ENCODE results near the gene PACRG.

PACRG gene

DNA sequence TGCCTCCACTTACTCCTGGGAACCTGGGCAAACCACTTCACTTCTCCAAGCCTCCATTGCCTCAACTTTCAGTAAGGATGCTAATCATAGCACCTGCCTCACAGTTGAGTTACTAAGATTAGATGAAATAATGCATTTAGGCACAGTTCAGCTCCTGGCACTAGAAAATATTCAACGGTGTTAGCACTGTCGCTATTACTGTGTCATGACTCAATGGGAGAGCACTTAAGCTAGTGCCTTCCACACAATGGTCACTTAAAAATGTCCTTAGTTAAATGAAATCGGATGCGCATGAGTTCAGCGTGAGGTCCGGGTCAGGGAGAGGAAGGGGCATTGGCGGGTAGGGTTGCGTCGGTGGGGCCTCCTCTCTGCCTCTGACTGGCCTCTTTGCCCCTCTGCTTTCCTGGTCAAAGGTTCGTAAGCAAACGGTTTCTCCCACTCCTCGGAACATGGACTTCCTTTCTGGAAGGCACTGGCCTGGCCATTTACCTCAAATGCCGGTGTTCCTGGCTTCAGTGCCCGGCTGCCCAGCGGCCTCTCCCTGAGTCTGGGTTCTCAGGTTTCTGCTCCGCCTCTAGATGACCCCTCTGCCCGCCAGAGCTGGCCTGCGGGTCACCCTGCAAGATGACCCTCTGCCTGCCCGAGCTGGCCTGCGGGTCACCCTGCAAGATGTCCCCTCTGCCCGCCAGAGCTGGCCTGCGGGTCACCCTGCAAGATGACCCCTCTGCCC, 562.9 kb downstream of the PACRG start:
- no peak for DNase-seq
- no peak overlapping the region for H3K23ac ChIP-seq (ENCODE audit: low read length in 2 of 2)
- no peak overlapping the region for H3K18ac ChIP-seq (ENCODE audit: low read depth in 1 of 2, low read length in 2 of 2)
- no peak overlapping the region for H3K4me2 ChIP-seq (ENCODE audit: low read length, poor library complexity, severe bottlenecking)
- H2AK5ac ChIP-seq (ENCODE audit: low read length, severe bottlenecking), result no peak overlapping the region
- H2BK15ac ChIP-seq (ENCODE audit: low read depth, poor library complexity, severe bottlenecking), result no peak overlapping the region
- no peaks in the 10 kb centered on the region for H3K36me3 ChIP-seq (ENCODE audit: control insufficient read depth in 1 of 2, insufficient read depth in 2 of 2, low read depth in 1 of 2, low read length in 2 of 2)
- no peak overlapping the region for H4K91ac ChIP-seq (ENCODE audit: low read length)
- H3K79me1 ChIP-seq (replicated peaks; ENCODE audit: low read length, poor library complexity, severe bottlenecking), result no peaks in the 10 kb centered on the region
- H3K27me3 ChIP-seq (ENCODE audit: control insufficient read depth in 1 of 2, insufficient read depth in 1 of 2, low read length in 2 of 2), result no peaks in the 10 kb centered on the region
- no peaks in the 10 kb centered on the region for H3K9me3 ChIP-seq (ENCODE audit: control insufficient read depth, low read length)
- H3K9ac ChIP-seq (ENCODE audit: low read length), result no peak overlapping the region
- no peak overlapping the region for H3K4ac ChIP-seq (ENCODE audit: low read depth in 1 of 2, low read length in 2 of 2)
- WGBS, result 90% methylated on average over 22 of the region's 22 CpGs
- no peak overlapping the region for H3K14ac ChIP-seq (ENCODE audit: low read length in 2 of 2)
- no peaks in the 10 kb centered on the region for H3K4me1 ChIP-seq (ENCODE audit: control insufficient read depth, insufficient read depth, low read depth, low read length)
- no peak overlapping the region for H2AFZ ChIP-seq (ENCODE audit: low read depth, low read length)
- no peak overlapping the region for H2BK5ac ChIP-seq (ENCODE audit: low read depth, low read length, poor library complexity, severe bottlenecking)
- no peak overlapping the region for H2BK120ac ChIP-seq (ENCODE audit: low read depth, low read length)
- no peak overlapping the region for H3K4me3 ChIP-seq (ENCODE audit: insufficient read depth in 1 of 2, low read depth in 1 of 2, low read length in 2 of 2)
- no peak overlapping the region for H3K27ac ChIP-seq (ENCODE audit: low read length, poor library complexity, severe bottlenecking)
- H2BK12ac ChIP-seq (ENCODE audit: low read length in 2 of 2), result no peak overlapping the region
- H4K8ac ChIP-seq (ENCODE audit: low read length), result no peak overlapping the region

DNA sequence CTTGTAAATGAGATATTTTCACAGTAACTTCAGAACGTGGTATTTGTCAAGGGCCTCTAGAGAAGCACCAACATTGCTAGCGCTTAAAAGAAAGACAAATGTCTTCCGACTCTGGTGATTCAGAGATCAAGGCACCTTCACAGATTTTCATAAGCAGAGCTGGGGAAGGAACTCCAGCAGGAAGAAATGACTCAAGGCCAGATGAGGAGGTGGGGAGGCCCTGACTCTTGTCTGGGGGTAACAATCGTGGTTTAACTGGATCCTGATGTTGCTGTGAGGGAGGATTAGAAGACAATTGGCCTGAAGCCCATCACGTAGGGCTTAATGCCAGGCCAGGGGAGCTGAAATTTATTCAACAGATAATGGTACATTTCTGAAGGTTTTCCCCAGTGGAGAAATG, 563.8 kb downstream of the PACRG start:
- 73% methylated on average over 5 of the region's 5 CpGs for WGBS

DNA sequence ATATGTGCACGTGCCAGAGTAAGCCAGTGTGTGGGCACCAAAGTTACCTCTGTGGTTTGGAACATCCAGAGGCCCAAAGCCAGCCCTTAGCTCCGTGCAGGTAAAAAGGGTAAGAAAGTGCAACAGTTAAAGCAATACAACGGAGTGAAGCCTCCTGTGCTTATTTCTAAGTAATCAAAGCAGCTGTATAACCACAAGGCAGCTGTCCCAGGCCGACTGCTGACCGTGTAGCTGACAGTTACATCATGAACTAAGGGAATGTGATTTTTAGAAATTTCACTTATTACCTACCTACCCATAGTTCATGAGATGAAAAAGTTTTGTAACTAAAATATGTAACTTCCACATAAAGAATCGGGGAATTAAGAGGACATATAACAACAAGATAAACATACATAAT, 565.5 kb downstream of the PACRG start:
- no peak overlapping the region for H3K4ac ChIP-seq (ENCODE audit: low read depth in 1 of 2, low read length in 2 of 2)
- 78% methylated on average over 2 of the region's 6 CpGs for WGBS
- H3K27ac ChIP-seq (ENCODE audit: low read length, poor library complexity, severe bottlenecking), result no peak overlapping the region
- no peaks in the 10 kb centered on the region for H3K79me1 ChIP-seq (replicated peaks; ENCODE audit: low read length, poor library complexity, severe bottlenecking)
- H2BK12ac ChIP-seq (ENCODE audit: low read length in 2 of 2), result no peak overlapping the region
- H4K91ac ChIP-seq (ENCODE audit: low read length), result no peak overlapping the region
- H3K14ac ChIP-seq (ENCODE audit: low read length in 2 of 2), result no peak overlapping the region
- no peaks in the 10 kb centered on the region for H3K27me3 ChIP-seq (ENCODE audit: control insufficient read depth in 1 of 2, insufficient read depth in 1 of 2, low read length in 2 of 2)
- no peak overlapping the region for H3K23ac ChIP-seq (ENCODE audit: low read length in 2 of 2)
- H3K36me3 ChIP-seq (ENCODE audit: control insufficient read depth in 1 of 2, insufficient read depth in 2 of 2, low read depth in 1 of 2, low read length in 2 of 2), result no peaks in the 10 kb centered on the region
- no peak for DNase-seq
- H2BK15ac ChIP-seq (ENCODE audit: low read depth, poor library complexity, severe bottlenecking), result no peak overlapping the region
- no peak overlapping the region for H2BK5ac ChIP-seq (ENCODE audit: low read depth, low read length, poor library complexity, severe bottlenecking)
- H2AFZ ChIP-seq (ENCODE audit: low read depth, low read length), result no peak overlapping the region
- no peak overlapping the region for H2AK5ac ChIP-seq (ENCODE audit: low read length, severe bottlenecking)
- no peak overlapping the region for H3K18ac ChIP-seq (ENCODE audit: low read depth in 1 of 2, low read length in 2 of 2)
- no peaks in the 10 kb centered on the region for H3K9me3 ChIP-seq (ENCODE audit: control insufficient read depth, low read length)
- H3K9ac ChIP-seq (ENCODE audit: low read length), result no peak overlapping the region
- no peaks in the 10 kb centered on the region for H3K4me1 ChIP-seq (ENCODE audit: control insufficient read depth, insufficient read depth, low read depth, low read length)
- no peak overlapping the region for H3K4me3 ChIP-seq (ENCODE audit: insufficient read depth in 1 of 2, low read depth in 1 of 2, low read length in 2 of 2)
- H4K8ac ChIP-seq (ENCODE audit: low read length), result no peak overlapping the region
- H3K4me2 ChIP-seq (ENCODE audit: low read length, poor library complexity, severe bottlenecking), result no peak overlapping the region
- H2BK120ac ChIP-seq (ENCODE audit: low read depth, low read length), result no peak overlapping the region

More for the DNA sequence above, 563.8 kb downstream of the PACRG start:
- no peak overlapping the region for H2AFZ ChIP-seq (ENCODE audit: low read depth, low read length)
- no peak overlapping the region for H4K8ac ChIP-seq (ENCODE audit: low read length)
- H3K27ac ChIP-seq (ENCODE audit: low read length, poor library complexity, severe bottlenecking), result no peak overlapping the region
- DNase-seq, result peak; percentile 6
- no peak overlapping the region for H3K4me3 ChIP-seq (ENCODE audit: insufficient read depth in 1 of 2, low read depth in 1 of 2, low read length in 2 of 2)
- no peak overlapping the region for H3K4ac ChIP-seq (ENCODE audit: low read depth in 1 of 2, low read length in 2 of 2)
- no peak overlapping the region for H4K91ac ChIP-seq (ENCODE audit: low read length)
- H3K23ac ChIP-seq (ENCODE audit: low read length in 2 of 2), result no peak overlapping the region
- H2BK12ac ChIP-seq (ENCODE audit: low read length in 2 of 2), result no peak overlapping the region
- no peaks in the 10 kb centered on the region for H3K27me3 ChIP-seq (ENCODE audit: control insufficient read depth in 1 of 2, insufficient read depth in 1 of 2, low read length in 2 of 2)
- no peak overlapping the region for H3K4me2 ChIP-seq (ENCODE audit: low read length, poor library complexity, severe bottlenecking)
- no peak overlapping the region for H2BK5ac ChIP-seq (ENCODE audit: low read depth, low read length, poor library complexity, severe bottlenecking)
- H2AK5ac ChIP-seq (ENCODE audit: low read length, severe bottlenecking), result no peak overlapping the region
- no peaks in the 10 kb centered on the region for H3K4me1 ChIP-seq (ENCODE audit: control insufficient read depth, insufficient read depth, low read depth, low read length)
- no peaks in the 10 kb centered on the region for H3K9me3 ChIP-seq (ENCODE audit: control insufficient read depth, low read length)
- H2BK15ac ChIP-seq (ENCODE audit: low read depth, poor library complexity, severe bottlenecking), result no peak overlapping the region
- H3K79me1 ChIP-seq (replicated peaks; ENCODE audit: low read length, poor library complexity, severe bottlenecking), result no peaks in the 10 kb centered on the region
- H2BK120ac ChIP-seq (ENCODE audit: low read depth, low read length), result no peak overlapping the region
- H3K18ac ChIP-seq (ENCODE audit: low read depth in 1 of 2, low read length in 2 of 2), result no peak overlapping the region
- no peaks in the 10 kb centered on the region for H3K36me3 ChIP-seq (ENCODE audit: control insufficient read depth in 1 of 2, insufficient read depth in 2 of 2, low read depth in 1 of 2, low read length in 2 of 2)
- H3K14ac ChIP-seq (ENCODE audit: low read length in 2 of 2), result no peak overlapping the region
- no peak overlapping the region for H3K9ac ChIP-seq (ENCODE audit: low read length)

DNA sequence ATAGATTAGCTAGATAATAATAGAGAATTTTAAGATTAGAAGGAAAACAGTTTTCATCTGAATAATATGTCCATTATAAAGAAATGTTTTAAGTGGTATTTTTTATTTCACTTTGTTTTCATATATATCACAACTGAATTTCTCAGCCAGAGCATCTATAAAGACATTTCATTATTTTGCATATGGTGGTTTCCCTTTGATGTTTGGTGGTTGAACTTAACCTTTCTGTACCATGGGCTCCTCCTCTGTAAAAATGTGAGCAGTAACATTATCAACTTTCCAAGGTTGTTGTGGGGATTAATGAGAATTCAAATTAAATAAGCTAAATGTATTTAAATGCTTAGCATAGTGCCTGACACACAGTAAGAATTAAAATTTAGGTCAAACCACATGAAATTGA, 567.0 kb downstream of the PACRG start:
- no peak overlapping the region for H3K9ac ChIP-seq (ENCODE audit: low read length)
- no peak overlapping the region for H2BK12ac ChIP-seq (ENCODE audit: low read length in 2 of 2)
- no peak overlapping the region for H3K14ac ChIP-seq (ENCODE audit: low read length in 2 of 2)
- no peak overlapping the region for H2AFZ ChIP-seq (ENCODE audit: low read depth, low read length)
- no peak overlapping the region for H3K23ac ChIP-seq (ENCODE audit: low read length in 2 of 2)
- no peak overlapping the region for H2BK15ac ChIP-seq (ENCODE audit: low read depth, poor library complexity, severe bottlenecking)
- H3K9me3 ChIP-seq (ENCODE audit: control insufficient read depth, low read length), result no peaks in the 10 kb centered on the region
- no peak overlapping the region for H3K4me2 ChIP-seq (ENCODE audit: low read length, poor library complexity, severe bottlenecking)
- no peaks in the 10 kb centered on the region for H3K36me3 ChIP-seq (ENCODE audit: control insufficient read depth in 1 of 2, insufficient read depth in 2 of 2, low read depth in 1 of 2, low read length in 2 of 2)
- no peaks in the 10 kb centered on the region for H3K27me3 ChIP-seq (ENCODE audit: control insufficient read depth in 1 of 2, insufficient read depth in 1 of 2, low read length in 2 of 2)
- no peaks in the 10 kb centered on the region for H3K79me1 ChIP-seq (replicated peaks; ENCODE audit: low read length, poor library complexity, severe bottlenecking)
- no peak overlapping the region for H2BK120ac ChIP-seq (ENCODE audit: low read depth, low read length)
- H3K4ac ChIP-seq (ENCODE audit: low read depth in 1 of 2, low read length in 2 of 2), result no peak overlapping the region
- no peak overlapping the region for H2BK5ac ChIP-seq (ENCODE audit: low read depth, low read length, poor library complexity, severe bottlenecking)
- H3K18ac ChIP-seq (ENCODE audit: low read depth in 1 of 2, low read length in 2 of 2), result no peak overlapping the region
- no peak overlapping the region for H3K4me3 ChIP-seq (ENCODE audit: insufficient read depth in 1 of 2, low read depth in 1 of 2, low read length in 2 of 2)
- no peak overlapping the region for H4K8ac ChIP-seq (ENCODE audit: low read length)
- H3K4me1 ChIP-seq (ENCODE audit: control insufficient read depth, insufficient read depth, low read depth, low read length), result no peaks in the 10 kb centered on the region
- no peak overlapping the region for H4K91ac ChIP-seq (ENCODE audit: low read length)
- H3K27ac ChIP-seq (ENCODE audit: low read length, poor library complexity, severe bottlenecking), result no peak overlapping the region
- no peak for DNase-seq
- H2AK5ac ChIP-seq (ENCODE audit: low read length, severe bottlenecking), result no peak overlapping the region
